HG03521 (cell line): Measurements from ENCODE around the gene ENTPD6.
A peak's percentile ranks its signal among the peaks of the same experiment; 100 is the strongest.
"Not testable (repeated sequence)": the region's sequence is repeated elsewhere in the genome, so short reads cannot be mapped to it uniquely, and the experiment has no call there.

ENCODE experiments used
- ATAC-seq: cut with Tn5 transposase; IDR thresholded peaks from one replicate; pipeline ENCODE4 v1.9.1; 2021; ENCODE audit warnings: mild to moderate bottlenecking, moderate library complexity; ENCODE audit not compliant: unreplicated experiment

Gene ENTPD6

DNA sequence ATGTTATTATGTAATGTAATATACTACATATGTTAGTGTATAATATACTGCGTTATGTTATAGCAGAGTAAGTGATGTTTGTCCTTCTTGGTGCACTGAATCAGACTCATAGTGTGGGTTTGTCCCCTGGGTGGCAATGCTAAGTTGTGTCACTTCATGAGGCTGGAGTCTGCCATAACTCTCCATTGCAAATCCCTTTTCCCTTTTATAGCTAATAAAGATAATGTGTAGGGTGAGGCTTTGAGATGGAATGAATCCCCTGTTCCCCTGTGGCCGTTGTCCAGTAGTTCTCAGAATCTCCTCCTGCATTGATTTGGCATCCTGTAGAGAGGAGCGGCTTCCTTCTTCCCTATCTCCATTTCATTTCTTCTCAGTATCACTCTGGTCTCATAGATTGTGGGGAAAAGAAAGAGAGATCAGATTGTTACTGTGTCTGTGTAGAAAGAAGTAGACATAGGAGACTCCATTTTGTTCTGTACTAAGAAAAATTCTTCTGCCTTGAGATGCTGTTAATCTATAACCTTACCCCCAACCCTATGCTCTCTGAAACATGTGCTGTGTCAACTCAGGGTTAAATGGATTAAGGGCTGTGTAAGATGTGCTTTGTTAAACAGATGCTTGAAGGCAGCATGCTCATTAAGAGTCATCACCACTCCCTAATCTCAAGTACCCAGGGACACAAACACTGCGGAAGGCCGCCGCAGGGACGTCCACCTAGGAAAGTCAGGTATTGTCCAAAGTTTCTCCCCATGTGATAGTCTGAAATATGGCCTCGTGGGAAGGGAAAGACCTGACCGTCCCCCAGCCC, 45.5 kb downstream of the ENTPD6 start:
- ATAC-seq, result not testable (repeated sequence)

DNA sequence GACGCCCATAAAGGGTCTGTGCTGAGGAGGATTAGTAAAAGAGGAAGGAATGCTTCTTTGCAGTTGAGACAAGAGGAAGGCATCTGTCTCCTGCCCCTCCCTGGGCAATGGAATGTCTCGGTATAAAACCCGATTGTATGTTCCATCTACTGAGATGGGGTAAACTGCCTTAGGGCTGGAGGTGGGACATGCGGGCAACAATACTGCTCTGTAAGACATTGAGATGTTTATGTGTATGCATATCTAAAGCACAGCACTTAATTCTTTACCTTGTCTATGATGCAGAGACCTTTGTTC, 46.1 kb downstream of the ENTPD6 start:
- ATAC-seq, result not testable (repeated sequence)

DNA sequence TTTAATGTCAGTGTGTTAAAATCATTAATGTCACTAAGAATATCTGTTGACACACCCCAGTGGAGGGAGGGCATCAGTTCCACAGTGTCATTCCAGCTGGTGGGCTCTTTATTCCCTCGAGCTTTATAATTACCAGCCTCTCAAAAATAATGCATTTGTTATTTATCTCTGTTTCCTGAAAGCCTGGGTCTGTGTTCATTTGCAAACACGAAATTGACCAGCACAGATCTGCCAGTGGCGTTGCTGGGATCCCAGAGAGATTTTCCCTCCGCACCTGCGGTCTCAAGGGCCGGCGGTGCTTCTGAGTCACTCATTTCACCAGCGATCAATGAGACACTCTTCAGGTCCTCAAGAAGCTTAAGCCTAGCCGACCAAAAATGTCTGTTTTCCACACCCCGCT, 46.7 kb downstream of the ENTPD6 start:
- no peak for ATAC-seq

DNA sequence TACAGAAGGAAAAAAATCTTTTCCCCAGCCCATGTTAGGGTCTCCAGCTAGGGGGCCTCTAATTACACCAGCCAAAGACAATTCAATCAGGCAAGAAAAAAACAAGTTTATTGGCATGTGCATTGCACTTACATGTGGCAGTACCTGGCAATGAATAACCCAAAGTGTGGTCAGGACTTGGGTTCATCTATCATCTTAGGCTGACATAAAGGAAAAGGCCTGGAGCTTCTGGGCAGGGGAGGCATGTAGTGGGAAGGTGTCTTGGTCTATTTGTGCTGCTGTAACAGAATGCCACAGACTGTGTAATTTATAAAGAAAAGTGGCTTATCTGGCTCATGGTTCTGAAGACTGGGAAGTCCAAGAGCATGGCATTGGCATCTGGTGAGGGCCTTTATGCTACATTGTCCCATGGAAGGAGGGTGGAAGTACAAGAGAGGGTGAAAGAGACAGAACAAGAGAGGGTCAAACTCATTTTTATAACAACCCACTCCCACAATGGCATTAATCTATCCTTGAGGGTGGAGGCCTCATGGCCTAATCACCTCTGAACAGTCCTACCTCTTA, 48.0 kb downstream of the ENTPD6 start:
- ATAC-seq, result no peak

DNA sequence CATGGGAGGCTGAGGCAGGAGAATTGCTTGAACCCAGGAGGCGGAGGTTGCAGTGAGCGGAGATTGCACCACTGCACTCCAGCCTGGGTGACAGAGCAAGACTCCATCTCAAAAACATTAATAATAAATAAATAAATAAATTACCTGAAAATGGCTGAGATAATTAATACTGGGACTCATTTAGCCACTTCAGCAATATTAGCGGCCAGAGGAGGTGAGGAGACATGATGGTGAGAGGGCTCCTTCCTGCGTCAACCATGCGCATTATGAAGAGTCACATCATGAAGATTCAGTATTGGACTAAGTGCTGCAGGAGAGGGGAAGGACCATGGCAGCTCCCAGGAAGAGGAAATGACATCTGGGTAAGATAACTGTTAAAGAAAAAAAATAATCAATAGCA, 49.5 kb downstream of the ENTPD6 start:
- ATAC-seq, result no peak

DNA sequence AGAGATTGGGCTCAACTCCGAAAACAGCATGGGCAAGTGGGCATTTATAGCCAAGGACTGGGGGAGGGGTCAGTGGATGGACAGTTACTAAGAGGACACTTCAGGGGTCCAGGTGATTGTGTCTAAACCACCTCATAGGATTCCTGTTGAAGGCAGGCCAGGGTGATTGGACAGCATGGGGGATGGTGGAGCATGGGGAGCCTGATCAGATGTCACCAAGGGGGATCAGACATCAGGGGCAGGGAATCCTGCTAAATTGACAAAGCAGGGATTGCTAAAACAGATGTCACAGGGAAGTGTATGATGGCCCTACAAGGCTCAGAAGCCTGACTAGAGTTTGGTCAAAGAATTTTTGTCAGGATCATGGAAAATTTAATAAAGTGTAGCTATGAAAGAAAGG, 49.9 kb downstream of the ENTPD6 start:
- no peak for ATAC-seq

DNA sequence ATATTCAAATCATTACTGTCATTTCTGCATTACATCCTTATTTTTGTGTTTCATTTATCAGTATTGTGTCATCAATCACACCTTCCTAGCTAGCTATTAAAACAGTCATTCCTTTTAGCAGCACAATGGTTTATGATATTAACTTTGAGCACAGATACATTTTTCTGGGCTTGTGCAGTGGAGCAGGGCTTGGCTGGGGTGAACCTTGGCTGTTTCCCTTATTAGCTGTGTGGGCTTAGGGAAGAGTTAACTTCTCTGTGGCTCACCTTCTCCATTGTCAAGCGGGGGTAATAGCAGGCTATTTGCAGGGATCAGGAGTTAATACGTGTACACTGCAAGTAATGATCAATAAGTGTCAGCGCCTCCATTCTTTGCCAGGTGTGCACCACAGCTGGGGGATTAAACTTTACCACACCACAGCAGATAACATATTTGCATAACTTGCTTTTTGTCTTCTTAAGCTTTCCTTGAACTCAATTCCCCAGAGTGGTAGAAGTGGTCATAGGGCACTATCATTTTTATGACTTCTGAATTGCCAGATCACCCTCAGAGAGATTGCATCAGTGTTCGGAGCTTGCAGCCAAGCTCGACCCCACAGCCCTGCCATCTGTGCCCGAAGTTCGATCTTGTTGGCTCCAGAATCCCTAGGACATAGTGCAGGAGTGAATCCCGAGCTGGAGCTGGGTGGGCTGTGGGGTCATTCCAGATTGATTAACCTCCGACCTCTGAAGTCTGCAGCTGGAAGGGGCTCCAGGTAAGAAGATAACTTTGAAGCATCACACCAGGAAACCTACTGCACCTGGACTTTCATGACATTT, 50.9 kb downstream of the ENTPD6 start:
- ATAC-seq, result no peak

DNA sequence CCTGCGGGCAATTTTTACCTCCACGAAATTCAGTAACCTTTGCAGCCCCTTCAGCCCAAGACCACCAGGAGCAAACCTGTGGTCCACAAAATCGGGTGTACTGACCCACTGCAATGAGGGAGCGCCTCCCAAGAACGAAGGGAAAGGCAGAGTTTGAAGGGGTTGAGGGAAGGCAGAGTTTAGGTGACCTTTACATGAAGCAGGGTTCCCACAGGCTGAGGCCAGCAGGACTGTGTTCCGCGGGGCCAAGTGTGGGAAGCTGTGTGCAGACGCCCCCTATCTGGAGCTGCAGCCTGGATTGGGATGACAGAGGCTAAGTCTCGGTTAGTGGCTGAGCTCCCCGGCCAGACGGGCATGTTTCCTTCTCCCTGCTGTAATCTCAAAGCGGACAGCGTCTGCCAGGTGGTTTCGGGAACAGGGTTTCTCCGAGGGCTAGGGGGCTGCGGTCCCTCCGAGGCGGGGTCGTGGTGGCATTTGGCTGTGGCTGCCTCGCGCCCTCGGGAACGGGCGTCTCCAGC, 51.5 kb downstream of the ENTPD6 start:
- peak; percentile 1 for ATAC-seq

DNA sequence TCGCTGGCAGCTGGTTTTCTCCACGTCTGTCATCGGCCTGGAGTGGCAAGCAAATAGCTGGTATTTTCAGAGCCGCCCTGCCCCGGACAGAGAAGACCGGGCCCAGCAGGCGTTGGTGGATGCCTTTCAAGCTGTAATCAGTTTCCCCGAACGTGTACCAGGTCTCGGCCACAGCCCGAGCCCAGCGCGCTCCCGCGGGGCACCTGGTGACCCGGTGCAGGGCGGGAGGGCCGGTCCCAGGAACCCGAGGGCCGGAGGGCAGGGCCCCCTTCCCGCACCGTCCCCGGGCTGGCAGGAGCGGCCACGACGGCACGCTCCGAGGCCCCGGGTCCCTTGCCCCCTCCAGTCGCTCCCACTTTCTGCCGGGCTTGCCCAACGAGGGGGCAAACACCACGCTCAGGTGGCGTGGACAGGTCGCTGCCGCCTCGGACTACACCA, 52.0 kb downstream of the ENTPD6 start:
- ATAC-seq, result peak; percentile 25

DNA sequence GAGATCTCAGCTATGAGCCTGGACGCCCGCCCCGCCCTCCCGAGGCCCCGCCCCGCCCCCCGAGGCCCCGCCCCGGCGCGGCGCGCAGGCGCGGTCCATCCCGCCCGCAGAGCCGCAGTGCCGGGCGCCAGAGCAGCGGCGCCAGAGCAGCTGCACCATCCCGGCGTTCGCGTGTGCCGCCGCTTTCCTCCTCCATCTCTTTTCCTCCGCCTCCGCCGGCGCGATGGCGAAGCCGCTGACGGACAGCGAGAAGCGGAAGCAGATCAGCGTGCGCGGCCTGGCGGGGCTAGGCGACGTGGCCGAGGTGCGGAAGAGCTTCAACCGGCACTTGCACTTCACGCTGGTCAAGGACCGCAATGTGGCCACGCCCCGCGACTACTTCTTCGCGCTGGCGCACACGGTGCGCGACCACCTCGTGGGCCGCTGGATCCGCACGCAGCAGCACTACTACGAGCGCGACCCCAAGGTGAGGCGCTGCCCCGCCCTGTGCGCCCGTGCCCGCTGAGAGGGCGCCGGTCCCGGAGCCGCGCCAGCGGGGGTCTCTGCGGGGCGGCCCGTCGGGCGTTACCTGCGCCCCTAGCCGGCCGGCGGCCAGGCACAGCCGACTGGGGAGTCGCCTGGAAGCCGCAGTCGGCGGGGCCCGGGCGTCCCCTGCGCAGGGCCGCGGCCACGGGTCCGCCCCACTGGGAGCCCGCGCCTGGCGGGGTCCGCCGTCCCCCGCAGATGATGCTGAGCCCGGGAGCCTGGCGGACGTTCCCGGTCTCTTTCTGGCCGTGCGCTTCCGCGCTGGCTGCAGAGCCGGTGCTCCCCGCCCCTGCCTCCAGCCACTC, 52.7 kb downstream of the ENTPD6 start, which contains the start of gene PYGB:
Gene PYGB, plus strand, starts transcription at position 130 of the 830 bp plus-strand sequence. Its CDS starts 94 bp downstream, at position 224.
- peak; percentile 60 for ATAC-seq

DNA sequence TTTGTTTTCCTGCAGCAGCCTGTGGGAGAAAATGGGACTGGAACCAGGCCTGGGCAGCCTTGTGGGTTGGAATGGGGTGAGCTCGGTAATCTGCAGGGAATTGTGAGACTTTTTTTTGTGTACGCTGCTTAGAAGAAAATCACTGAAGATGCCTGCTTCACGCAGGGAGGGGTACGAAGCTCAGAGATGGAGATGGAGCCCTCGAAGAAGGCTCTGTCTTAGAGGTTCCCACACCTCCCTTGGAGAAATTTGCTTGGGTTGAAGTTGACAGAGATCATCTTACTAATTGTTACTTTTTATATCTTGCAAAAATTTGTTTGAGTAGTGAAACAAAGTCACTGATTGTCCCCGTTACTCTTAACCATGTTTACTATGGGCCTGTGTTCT, 53.3 kb downstream of the ENTPD6 start:
- no peak for ATAC-seq

DNA sequence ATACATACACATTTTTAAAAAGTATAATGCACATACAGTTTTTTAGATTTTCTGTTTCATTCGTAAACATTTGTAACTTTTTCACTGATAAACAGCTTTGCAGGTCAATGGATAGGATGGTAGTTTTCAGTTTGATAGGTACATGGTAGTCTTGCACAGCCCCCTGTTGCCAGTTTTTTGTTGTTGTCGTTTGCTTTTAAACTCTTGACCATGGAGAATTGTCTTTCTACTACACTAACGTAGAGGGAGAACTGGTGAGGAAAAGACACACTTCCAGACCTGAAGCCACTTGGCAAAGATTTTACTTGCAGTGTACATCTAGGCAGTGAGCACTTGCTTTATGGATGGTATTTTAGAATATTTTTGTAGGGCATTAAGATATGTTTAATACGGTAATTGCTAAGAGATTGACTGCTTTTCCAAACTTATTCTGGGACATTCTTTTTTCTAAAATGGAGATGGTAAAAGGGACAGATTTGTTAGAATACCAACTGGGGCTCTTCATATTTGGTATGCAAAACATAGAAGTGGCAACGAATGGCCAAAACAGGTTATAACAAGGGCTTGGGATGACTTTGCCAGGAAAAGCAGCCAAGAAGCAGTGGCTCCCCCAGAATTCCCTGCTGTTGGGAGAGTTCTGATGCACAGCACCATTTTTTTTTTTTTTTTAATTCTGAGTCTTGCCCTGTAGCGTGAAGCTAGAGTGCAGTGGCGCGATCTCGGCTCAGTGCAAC, 53.9 kb downstream of the ENTPD6 start:
- no peak for ATAC-seq

DNA sequence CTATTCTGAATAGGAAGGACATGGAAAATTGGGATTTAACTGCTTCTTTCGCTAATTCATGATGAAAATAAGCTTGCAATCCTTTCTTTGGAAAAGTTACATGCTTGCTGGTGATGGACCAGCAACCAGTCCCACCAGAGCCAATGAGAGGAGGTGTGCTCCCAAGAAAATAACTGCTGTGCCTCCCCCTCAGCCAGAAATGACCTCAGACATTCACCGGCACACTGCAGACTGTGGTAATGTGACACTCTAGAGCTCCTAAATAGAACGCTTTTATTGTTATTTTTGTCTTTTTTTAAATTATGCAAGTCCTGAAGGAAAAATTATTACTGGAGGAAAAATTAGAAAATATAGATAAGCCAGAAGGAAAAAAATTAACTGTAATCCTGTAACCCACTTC, 55.0 kb downstream of the ENTPD6 start:
- no peak for ATAC-seq

DNA sequence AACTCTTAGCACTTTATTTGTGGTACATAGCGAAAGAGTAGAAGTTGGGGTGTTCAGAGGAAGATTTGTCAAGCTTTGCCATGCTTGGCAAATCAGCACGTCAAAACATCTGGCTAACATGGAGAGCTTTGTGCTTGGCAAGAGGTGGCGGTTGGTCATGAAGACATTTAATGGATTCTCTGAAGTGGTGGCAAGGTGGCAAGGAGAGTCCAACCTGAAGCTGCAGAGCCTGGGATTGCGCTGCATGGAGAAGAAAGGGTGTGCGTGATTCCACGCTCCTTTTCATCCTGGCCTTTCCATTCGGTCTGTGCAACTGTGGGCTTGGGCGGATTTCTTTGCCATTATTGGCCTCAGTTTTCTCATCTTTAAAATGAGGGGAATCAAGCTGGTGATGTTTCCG, 55.5 kb downstream of the ENTPD6 start:
- no peak for ATAC-seq

DNA sequence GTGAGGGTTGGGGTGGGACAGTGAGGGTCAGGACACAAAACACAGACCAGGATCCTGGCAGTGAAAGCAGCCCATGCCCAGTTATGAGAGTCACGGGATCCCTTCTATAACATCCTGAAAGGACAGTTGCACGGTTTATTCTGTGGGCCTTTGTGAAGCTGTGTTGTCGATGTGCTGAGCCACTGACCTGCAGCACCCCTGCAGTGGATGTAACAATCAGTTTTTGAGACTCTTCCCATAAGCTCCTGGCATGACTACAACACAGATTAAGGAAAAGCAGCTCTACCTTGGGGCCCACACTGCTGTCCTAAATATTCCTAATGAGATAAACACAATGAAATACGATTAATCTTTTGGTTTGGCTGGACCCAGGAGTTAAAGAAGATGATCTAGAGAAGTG, 56.0 kb downstream of the ENTPD6 start:
- no peak for ATAC-seq

DNA sequence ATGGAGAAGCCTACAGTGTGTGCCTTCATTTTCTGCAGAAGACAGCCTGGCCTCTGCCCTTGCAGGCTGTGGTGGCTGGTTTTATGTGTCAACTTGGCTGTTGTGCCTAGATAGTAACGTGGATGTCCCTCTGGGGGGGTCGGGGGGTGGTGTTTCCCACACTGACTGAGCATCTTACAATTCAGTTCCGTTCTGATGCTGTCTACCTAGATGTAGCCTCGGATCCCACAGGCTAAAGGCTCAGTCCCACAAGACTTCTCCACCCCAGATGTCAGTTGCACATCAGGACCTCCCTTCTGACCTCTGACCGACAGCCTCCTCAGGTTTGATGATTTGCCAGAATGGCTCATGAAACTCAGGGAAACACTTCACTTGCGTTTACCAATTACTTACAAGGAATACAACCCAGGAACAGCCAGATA, 56.7 kb downstream of the ENTPD6 start:
- ATAC-seq, result no peak

DNA sequence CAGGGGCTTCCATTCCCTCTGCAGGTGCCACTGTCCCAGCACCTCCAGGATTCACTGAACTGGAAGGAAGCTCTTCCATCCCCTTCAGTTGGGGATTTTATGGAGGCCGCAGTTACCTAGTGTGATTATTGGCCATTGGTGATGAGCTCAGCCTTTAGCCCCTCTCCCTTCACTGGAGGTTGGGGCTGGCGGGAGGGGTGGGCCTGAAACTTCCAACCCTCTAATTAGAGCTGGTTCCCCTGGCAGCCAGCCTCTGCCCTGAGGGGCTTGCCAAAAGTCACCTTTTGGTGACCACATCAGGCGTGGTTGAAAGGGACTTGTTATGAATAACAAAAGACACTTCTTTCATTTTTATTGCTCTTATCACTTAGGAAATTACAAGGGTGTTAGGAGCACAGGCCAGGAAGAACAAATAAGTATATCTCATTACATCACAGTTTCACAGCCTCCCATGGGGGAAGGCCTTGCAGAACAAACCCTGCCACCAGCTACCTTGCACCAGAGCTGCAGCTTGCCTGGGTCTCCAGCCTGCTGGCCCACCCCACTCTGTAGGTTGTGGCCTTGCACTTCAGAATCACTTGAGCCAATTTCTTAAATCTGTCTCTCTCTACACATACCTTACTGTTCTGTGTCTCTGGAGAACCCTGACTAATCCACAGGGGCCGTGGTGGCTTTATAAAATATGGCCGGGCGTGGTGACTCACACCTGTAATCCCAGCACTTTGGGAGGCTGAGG, 57.3 kb downstream of the ENTPD6 start:
- no peak for ATAC-seq

DNA sequence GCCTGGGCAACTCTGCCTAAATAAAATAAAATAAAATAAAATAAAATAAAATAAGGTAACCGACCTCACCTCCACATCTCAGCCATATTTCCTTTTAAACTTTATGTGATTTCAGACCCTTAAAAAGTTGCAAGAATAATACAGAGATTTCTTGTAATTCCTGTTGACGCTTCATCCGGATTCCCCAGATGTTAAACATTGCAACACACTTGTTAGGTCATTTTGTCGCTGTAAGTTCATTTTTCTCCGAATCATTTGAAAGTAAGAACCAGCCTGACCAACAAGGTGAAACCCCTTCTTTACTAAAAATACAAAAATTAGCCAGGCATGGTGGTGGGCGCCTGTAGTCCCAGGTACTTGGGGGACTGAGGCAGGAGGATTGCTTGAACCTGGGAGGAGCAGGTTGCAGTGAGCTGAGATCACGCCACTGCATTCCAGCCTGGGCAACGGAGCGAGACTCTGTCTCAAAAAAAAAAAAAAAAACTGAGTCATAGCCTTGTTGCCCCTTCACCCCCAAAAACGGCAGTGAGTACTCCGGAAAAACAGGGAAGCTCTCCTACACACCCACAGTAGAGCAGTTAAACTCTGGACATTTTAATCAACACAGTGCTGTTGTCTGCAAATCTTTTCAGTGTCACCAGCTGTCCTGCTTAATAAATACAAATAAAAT, 58.2 kb downstream of the ENTPD6 start:
- no peak for ATAC-seq

DNA sequence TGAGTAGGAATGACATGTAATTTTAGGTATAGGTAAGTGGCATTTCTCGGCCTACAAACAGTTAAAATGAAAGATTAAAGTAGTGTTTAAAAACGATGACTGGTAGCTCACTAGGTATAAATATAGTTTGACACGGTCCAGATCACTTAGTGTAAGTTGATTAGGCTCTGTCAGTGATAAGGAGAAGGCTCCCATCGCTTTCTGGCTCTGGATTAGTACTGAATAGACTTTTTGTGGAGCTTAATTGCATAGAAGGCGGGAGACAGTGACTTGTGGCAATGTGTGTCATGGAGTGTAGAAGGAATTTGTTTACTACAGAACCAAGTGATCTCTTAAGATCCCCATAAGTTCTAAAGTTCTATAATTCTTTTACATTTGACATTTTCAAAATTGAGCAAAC, 59.1 kb downstream of the ENTPD6 start:
- no peak for ATAC-seq
